HepG2 (cell line): Measurements from ENCODE around the gene SPRED2. TPM values are rescaled to one million over a fixed set of nuclear protein-coding genes. Genes with fewer than 3 reads are reported as not detected.

ENCODE experiments used
- CBX2 ChIP-seq, 2 experiments: fragments of 200-600 bp in 1 of 2; sonication (generic); formaldehyde crosslinking in 1 of 2; IDR thresholded peaks; 2 replicates each; pipeline versions ENCODE4 v1.7.0 to v1.8.1; 2018 to 2022; ENCODE audit warnings: low read depth in 2 of 2, low read length in 1 of 2, mild to moderate bottlenecking in 1 of 2, missing genetic modification reagents in 1 of 2
- DMAP1 ChIP-seq: IDR thresholded peaks from 2 replicates; pipeline ENCODE4 v1.6.1; 2016
- E2F2 ChIP-seq: sonication (generic); formaldehyde crosslinking; IDR thresholded peaks from 2 replicates; pipeline ENCODE4 v1.4.0; 2020; ENCODE audit warnings: missing genetic modification reagents, borderline replicate concordance
- FOXM1 ChIP-seq: sonication (generic); formaldehyde crosslinking; IDR thresholded peaks from 2 replicates; pipeline ENCODE4 v1.5.0; 2020; ENCODE audit warnings: missing genetic modification reagents
- IRF2 ChIP-seq: IDR thresholded peaks from 2 replicates; pipeline ENCODE4 v1.6.1; 2018; ENCODE audit warnings: missing genetic modification reagents, missing compliant biosample characterization
- KLF11 ChIP-seq: IDR thresholded peaks from 2 replicates; pipeline ENCODE4 v1.6.1; 2016; ENCODE audit warnings: missing compliant biosample characterization
- KLF6 ChIP-seq: IDR thresholded peaks from 2 replicates; pipeline ENCODE4 v1.8.0; 2016; ENCODE audit warnings: missing biosample characterization, missing genetic modification reagents
- KMT2A ChIP-seq: sonication (generic); formaldehyde crosslinking; IDR thresholded peaks from 2 replicates; pipeline ENCODE4 v1.4.0; 2020; ENCODE audit warnings: missing genetic modification reagents
- MNT ChIP-seq: fragments of 450-650 bp; IDR thresholded peaks from 2 replicates; pipeline ENCODE4 v1.6.1; 2016
- POLR2G ChIP-seq: fragments of 200-400 bp; formaldehyde crosslinking; IDR thresholded peaks from 2 replicates; pipeline ENCODE4 v1.6.1; 2018; ENCODE audit warnings: mild to moderate bottlenecking, low read depth, low read length, moderate library complexity
- PTBP1 ChIP-seq: fragments of 200-400 bp; formaldehyde crosslinking; IDR thresholded peaks from 2 replicates; pipeline ENCODE4 v1.6.1; 2018; ENCODE audit warnings: low read length, low read depth; ENCODE audit not compliant: poor library complexity, severe bottlenecking
- SMAD1 ChIP-seq: sonication (generic); formaldehyde crosslinking; IDR thresholded peaks from 2 replicates; pipeline ENCODE4 v1.4.0; 2020; ENCODE audit warnings: missing genetic modification reagents, low read depth, mild to moderate bottlenecking, borderline replicate concordance
- ZFP36L2 ChIP-seq: sonication (generic); formaldehyde crosslinking; IDR thresholded peaks from 2 replicates; pipeline ENCODE4 v1.4.0; 2020; ENCODE audit warnings: missing genetic modification reagents
- ZNF564 ChIP-seq: sonication (generic); formaldehyde crosslinking; IDR thresholded peaks from 2 replicates; pipeline ENCODE4 v1.8.1; 2023; ENCODE audit warnings: mild to moderate bottlenecking, missing genetic modification reagents
- ZNF607 ChIP-seq: sonication (generic); formaldehyde crosslinking; IDR thresholded peaks from 2 replicates; pipeline ENCODE4 v1.5.1; 2020; ENCODE audit warnings: missing genetic modification reagents, mild to moderate bottlenecking, borderline replicate concordance
- ZNF619 ChIP-seq: sonication (generic); formaldehyde crosslinking; IDR thresholded peaks from 2 replicates; pipeline ENCODE4 v1.4.0; 2020; ENCODE audit warnings: mild to moderate bottlenecking, missing genetic modification reagents
- ZSCAN9 ChIP-seq: IDR thresholded peaks from 2 replicates; pipeline ENCODE4 v1.6.1; 2016; ENCODE audit warnings: borderline replicate concordance
- ZZZ3 ChIP-seq: sonication (generic); formaldehyde crosslinking; IDR thresholded peaks from 2 replicates; pipeline ENCODE4 v1.4.0; 2020; ENCODE audit warnings: missing genetic modification reagents, mild to moderate bottlenecking, borderline replicate concordance
- polyA plus RNA-seq, 8 experiments: library from polyadenylated mRNA; depleted of rRNA in 3 of 8; stranded (reverse) in 7 of 8; unstranded in 1 of 8; fragments of >200 nt; fragmentation: Illumina TruSeq in 4 of 8; extraction: Trizol in 4 of 8; gene quantifications; 2 replicates each; pipeline versions ENCODE4 v1.2.1 to v1.2.3, GENCODE V29; 2011 to 2016; ENCODE audit warnings: low read depth in 4 of 8, missing spikeins in 1 of 8, mixed read lengths in 1 of 8; ENCODE audit not compliant: insufficient read depth in 1 of 8
- total RNA-seq, 5 experiments: library from RNA; depleted of rRNA; stranded (reverse); fragments of >200 nt; fragmentation: Illumina TruSeq; extraction: Trizol; gene quantifications; 2 replicates each; pipeline ENCODE4 v1.2.3, GENCODE V29; 2016; ENCODE audit warnings: low read depth in 1 of 5
- TF ChIP-seq, protein P1 (sequence below): sonication (generic); formaldehyde crosslinking; conservative IDR thresholded peaks from 2 replicates; pipeline ENCODE4 v1.8.0; 2022; ENCODE audit warnings: low read depth, missing genetic modification reagents
- TF ChIP-seq, protein P2 (sequence below): sonication (generic); formaldehyde crosslinking; IDR thresholded peaks from 2 replicates; pipeline ENCODE4 v1.4.0; 2020; ENCODE audit warnings: mild to moderate bottlenecking, missing genetic modification reagents

Gene SPRED2
- total and polyA plus RNA-seq, 2 of the 13 experiments (the other 11 are each of a cell fraction or from before 2014, with no cell fraction given), result 13.0 to 37.0 TPM

DNA sequence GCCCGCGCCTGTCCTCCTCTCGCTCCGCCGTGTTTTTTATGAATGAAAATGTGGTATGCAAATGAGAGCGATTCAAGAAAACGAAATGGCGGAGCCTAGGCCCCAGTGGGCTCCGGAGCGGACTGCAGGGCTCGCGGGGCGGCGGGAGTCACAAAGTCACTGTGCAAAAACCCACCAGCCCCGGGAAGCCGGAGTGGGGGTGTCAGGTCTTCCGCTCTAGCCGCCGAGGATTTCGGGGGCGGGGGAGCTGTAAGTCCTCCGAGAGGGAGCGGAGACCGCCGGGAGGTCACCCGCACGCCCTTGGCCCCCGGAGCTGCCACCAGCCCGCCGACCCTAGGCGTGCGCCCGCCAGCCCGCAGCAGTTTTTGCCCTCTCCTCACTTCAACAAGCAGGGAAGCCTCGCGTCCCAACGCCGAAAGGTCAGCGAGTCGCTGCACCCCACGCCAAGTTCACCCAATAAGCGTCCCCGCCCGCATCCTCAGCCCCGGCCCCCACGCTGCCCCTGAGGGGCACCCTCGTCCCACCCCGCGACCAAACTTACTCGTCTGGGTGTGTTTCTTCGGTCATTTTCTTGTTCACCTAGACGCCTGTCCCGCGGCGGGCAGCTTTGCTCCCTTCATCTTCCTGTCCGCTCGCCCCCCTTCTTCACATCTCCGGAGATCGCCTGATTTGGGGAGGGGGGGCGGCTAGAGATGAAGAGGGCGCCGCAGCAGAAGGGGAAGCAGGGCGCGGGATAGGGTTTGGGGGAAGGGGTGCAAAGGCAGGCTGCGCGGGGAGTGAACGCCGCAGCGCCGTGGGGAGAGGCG, 775 bp downstream of the SPRED2 start (continued):
- TF ChIP-seq SMAD1 (CRISPR knock-in tag) (no peak), KLF6 (no peak), ZNF564 (CRISPR knock-in tag) (no peak), PTBP1 (no peak), E2F2 (peak; percentile 76; the same call in 1 of the 2 replicates), ZNF619 (no peak), ZSCAN9 (CRISPR knock-in tag) (no peak), POLR2G (no peak; the same call in 1 of the 2 replicates), KMT2A (CRISPR knock-in tag) (no peak; the same call in 1 of the 2 replicates), IRF2 (CRISPR knock-in tag) (no peak), CBX2 (IDR thresholded peaks at IDR 0.05; ENCODE audit: low read depth, low read length) (no peak), CBX2 (CRISPR knock-in tag; IDR thresholded peaks at IDR 0.05; ENCODE audit: low read depth) (no peak), ZZZ3 (CRISPR knock-in tag) (no peak), DMAP1 (CRISPR knock-in tag) (0 out of 2 replicates have a peak, but pooled peaks have one; percentile 6), KLF11 (CRISPR knock-in tag) (no peak), FOXM1 (CRISPR knock-in tag) (no peak), MNT (no peak), ZNF607 (CRISPR knock-in tag) (no peak; the same call in none of the 2 replicates), ZFP36L2 (CRISPR knock-in tag) (no peak)
- TF ChIP-seq, protein P1, sequence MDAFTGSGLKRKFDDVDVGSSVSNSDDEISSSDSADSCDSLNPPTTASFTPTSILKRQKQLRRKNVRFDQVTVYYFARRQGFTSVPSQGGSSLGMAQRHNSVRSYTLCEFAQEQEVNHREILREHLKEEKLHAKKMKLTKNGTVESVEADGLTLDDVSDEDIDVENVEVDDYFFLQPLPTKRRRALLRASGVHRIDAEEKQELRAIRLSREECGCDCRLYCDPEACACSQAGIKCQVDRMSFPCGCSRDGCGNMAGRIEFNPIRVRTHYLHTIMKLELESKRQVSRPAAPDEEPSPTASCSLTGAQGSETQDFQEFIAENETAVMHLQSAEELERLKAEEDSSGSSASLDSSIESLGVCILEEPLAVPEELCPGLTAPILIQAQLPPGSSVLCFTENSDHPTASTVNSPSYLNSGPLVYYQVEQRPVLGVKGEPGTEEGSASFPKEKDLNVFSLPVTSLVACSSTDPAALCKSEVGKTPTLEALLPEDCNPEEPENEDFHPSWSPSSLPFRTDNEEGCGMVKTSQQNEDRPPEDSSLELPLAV (CRISPR knock-in tag), result no peak
- TF ChIP-seq, protein P2, sequence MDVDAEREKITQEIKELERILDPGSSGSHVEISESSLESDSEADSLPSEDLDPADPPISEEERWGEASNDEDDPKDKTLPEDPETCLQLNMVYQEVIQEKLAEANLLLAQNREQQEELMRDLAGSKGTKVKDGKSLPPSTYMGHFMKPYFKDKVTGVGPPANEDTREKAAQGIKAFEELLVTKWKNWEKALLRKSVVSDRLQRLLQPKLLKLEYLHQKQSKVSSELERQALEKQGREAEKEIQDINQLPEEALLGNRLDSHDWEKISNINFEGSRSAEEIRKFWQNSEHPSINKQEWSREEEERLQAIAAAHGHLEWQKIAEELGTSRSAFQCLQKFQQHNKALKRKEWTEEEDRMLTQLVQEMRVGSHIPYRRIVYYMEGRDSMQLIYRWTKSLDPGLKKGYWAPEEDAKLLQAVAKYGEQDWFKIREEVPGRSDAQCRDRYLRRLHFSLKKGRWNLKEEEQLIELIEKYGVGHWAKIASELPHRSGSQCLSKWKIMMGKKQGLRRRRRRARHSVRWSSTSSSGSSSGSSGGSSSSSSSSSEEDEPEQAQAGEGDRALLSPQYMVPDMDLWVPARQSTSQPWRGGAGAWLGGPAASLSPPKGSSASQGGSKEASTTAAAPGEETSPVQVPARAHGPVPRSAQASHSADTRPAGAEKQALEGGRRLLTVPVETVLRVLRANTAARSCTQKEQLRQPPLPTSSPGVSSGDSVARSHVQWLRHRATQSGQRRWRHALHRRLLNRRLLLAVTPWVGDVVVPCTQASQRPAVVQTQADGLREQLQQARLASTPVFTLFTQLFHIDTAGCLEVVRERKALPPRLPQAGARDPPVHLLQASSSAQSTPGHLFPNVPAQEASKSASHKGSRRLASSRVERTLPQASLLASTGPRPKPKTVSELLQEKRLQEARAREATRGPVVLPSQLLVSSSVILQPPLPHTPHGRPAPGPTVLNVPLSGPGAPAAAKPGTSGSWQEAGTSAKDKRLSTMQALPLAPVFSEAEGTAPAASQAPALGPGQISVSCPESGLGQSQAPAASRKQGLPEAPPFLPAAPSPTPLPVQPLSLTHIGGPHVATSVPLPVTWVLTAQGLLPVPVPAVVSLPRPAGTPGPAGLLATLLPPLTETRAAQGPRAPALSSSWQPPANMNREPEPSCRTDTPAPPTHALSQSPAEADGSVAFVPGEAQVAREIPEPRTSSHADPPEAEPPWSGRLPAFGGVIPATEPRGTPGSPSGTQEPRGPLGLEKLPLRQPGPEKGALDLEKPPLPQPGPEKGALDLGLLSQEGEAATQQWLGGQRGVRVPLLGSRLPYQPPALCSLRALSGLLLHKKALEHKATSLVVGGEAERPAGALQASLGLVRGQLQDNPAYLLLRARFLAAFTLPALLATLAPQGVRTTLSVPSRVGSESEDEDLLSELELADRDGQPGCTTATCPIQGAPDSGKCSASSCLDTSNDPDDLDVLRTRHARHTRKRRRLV (CRISPR knock-in tag), result no peak
